Vagina (tissue), 2 donors: ENCODE measurements around the gene PSAPL1.

Source experiments
- CTCF ChIP-seq, 3 experiments: fragments of 450-650 bp in 2 of 3; fragments of 200-600 bp in 1 of 3; sonication (generic) in 1 of 3; IDR thresholded peaks; one replicate each; pipeline ENCODE4 v1.5.1; 2017 to 2019; ENCODE audit warnings: antibody characterized with exemption in 3 of 3, mild to moderate bottlenecking in 2 of 3, moderate library complexity in 2 of 3
- POLR2A ChIP-seq, 2 donors: fragments of 450-650 bp; IDR thresholded peaks; one replicate each; pipeline ENCODE4 v1.6.1; 2017; ENCODE audit warnings: antibody characterized with exemption in 2 of 2, mild to moderate bottlenecking in 2 of 2, moderate library complexity in 2 of 2
- POLR2AphosphoS5 ChIP-seq, 2 donors: sonication (generic); formaldehyde crosslinking; IDR thresholded peaks; one replicate each; pipeline ENCODE4 v1.9.0; 2017; ENCODE audit warnings: antibody characterized with exemption in 2 of 2, mild to moderate bottlenecking in 2 of 2, low read depth in 1 of 2; ENCODE audit not compliant: insufficient read depth in 1 of 2

- TF ChIP-seq CTCF (IDR thresholded peaks at IDR 0.05) (no peak), POLR2A (IDR thresholded peaks at IDR 0.05) (no peak), POLR2AphosphoS5 (IDR thresholded peaks at IDR 0.05; ENCODE audit: insufficient read depth in 1 of 2, low read depth in 1 of 2) (no peak)
These were observed 32.2 kb upstream of the PSAPL1 start for GRCh38 chr4:7466904-7467303.
